Thoracic aorta (tissue), 2 donors: ENCODE measurements around the gene PLCL2. TPM values are rescaled to one million over a fixed set of nuclear protein-coding genes. Genes with fewer than 3 reads are reported as not detected.

Experiments used
- ATAC-seq: fragments of 150-250 bp; one replicate; pipeline ENCODE4 v1.8.0; 2017; ENCODE audit warnings: low read depth; ENCODE audit not compliant: insufficient number of reproducible peaks, low FRiP score
- DNase-seq: peaks from one replicate; pipeline ENCODE4 v3.0.0-alpha.2; 2020; ENCODE audit warnings: low spot score
- H3K27ac ChIP-seq, 2 donors: fragments of 200-600 bp; sonication (generic); 1 replicate in 1 of 2; 2 replicates in 1 of 2; pipeline ENCODE4 v1.5.1; 2016; ENCODE audit warnings: mild to moderate bottlenecking in 2 of 2, moderate library complexity in 2 of 2
- H3K27me3 ChIP-seq: fragments of 200-600 bp; sonication (generic); replicated peaks from 2 replicates; pipeline ENCODE4 v1.6.0; 2016; ENCODE audit warnings: mild to moderate bottlenecking; ENCODE audit not compliant: insufficient read depth
- H3K36me3 ChIP-seq: fragments of 200-600 bp; sonication (generic); one replicate; pipeline ENCODE4 v1.5.1; 2016
- H3K4me1 ChIP-seq, 2 donors: fragments of 200-600 bp; sonication (generic); 1 replicate in 1 of 2; 2 replicates in 1 of 2; pipeline versions ENCODE4 v1.5.1 to v1.6.0; 2016; ENCODE audit warnings: low read depth in 2 of 2, mild to moderate bottlenecking in 1 of 2; ENCODE audit not compliant: control insufficient read depth in 1 of 2
- H3K4me3 ChIP-seq: fragments of 200-600 bp; sonication (generic); 2 replicates; pipeline ENCODE4 v1.5.1; 2016; ENCODE audit warnings: mild to moderate bottlenecking
- H3K9me3 ChIP-seq: fragments of 200-600 bp; sonication (generic); 2 replicates; pipeline ENCODE4 v1.5.1; 2016
- CTCF ChIP-seq: fragments of 200-600 bp; sonication (generic); IDR thresholded peaks from one replicate; pipeline ENCODE4 v1.5.1; 2019; ENCODE audit warnings: antibody characterized with exemption
- total RNA-seq, 2 donors: library from RNA; depleted of rRNA; stranded (reverse); fragments of >200 nt; gene quantifications; one replicate each; pipeline versions ENCODE4 v1.1.0 to v1.2.3, GENCODE V29; 2016

PLCL2 gene
- total RNA-seq, 2 donors from 2014 or later, result 6.9 to 17.1 TPM

GRCh38 chr3:17070161-17070959 is 185.6 kb downstream of the PLCL2 start:
- DNase-seq (no peak), ATAC-seq (no peak)
- Histone ChIP-seq H3K4me1 (no peaks in the 10 kb centered on the region), H3K27me3 (no peaks in the 10 kb centered on the region), H3K36me3 (peaks cover 9% of the 10 kb centered on the region), H3K27ac (no peak overlapping the region), H3K9me3 (no peaks in the 10 kb centered on the region), H3K4me3 (no peak overlapping the region)
- TF ChIP-seq CTCF, result no peak

GRCh38 chr3:17074559-17074958 is 189.8 kb downstream of the PLCL2 start:
- DNase-seq (no peak), ATAC-seq (no peak)
- no peaks in the 10 kb centered on the region for H3K27me3 ChIP-seq
- no peaks in the 10 kb centered on the region for H3K9me3 ChIP-seq
- H3K4me3 ChIP-seq, result no peak overlapping the region
- no peak for TF ChIP-seq CTCF
- H3K4me1 ChIP-seq, result peaks cover 4 to 19% of the 10 kb centered on the region in 2 donors
- H3K36me3 ChIP-seq, result peaks cover 6% of the 10 kb centered on the region
- no peak overlapping the region for H3K27ac ChIP-seq

GRCh38 chr3:17075358-17075757 is 190.6 kb downstream of the PLCL2 start:
- H3K27me3 ChIP-seq, result no peaks in the 10 kb centered on the region
- H3K4me3 ChIP-seq, result no peak overlapping the region
- no peak overlapping the region for H3K27ac ChIP-seq
- DNase-seq (no peak), ATAC-seq (no peak)
- H3K36me3 ChIP-seq, result no peaks in the 10 kb centered on the region
- H3K4me1 ChIP-seq, result peaks cover 4 to 19% of the 10 kb centered on the region in 2 donors
- TF ChIP-seq CTCF, result no peak
- H3K9me3 ChIP-seq, result no peaks in the 10 kb centered on the region

GRCh38 chr3:17075907-17076306 is 191.2 kb downstream of the PLCL2 start:
- DNase-seq (no peak), ATAC-seq (no peak)
- H3K36me3 ChIP-seq, result no peaks in the 10 kb centered on the region
- no peak overlapping the region for H3K4me3 ChIP-seq
- peaks cover 4 to 19% of the 10 kb centered on the region in 2 donors for H3K4me1 ChIP-seq
- TF ChIP-seq CTCF, result no peak
- no peaks in the 10 kb centered on the region for H3K27me3 ChIP-seq
- no peak overlapping the region for H3K27ac ChIP-seq
- H3K9me3 ChIP-seq, result no peaks in the 10 kb centered on the region

- H3K27me3 ChIP-seq, result no peaks in the 10 kb centered on the region
- TF ChIP-seq CTCF, result no peak
- no peak for DNase-seq
- H3K27ac ChIP-seq, result peak overlapping the region; percentile 30 to 60
- peaks cover 4 to 23% of the 10 kb centered on the region in 2 donors for H3K4me1 ChIP-seq
- no peaks in the 10 kb centered on the region for H3K36me3 ChIP-seq
- H3K4me3 ChIP-seq, result no peak overlapping the region
- ATAC-seq, result no peak
- H3K9me3 ChIP-seq, result no peaks in the 10 kb centered on the region
Measured at GRCh38 chr3:17076940-17077605, 192.3 kb downstream of the PLCL2 start.
